ENCODE measurements around the gene PACC1. TPM values are rescaled to one million over a fixed set of nuclear protein-coding genes. Genes with fewer than 3 reads are reported as not detected.

The PACC1 gene
- total and polyA plus RNA-seq, 8 donors: 1.7 to 3.4 (median 3.2) TPM

DNA sequence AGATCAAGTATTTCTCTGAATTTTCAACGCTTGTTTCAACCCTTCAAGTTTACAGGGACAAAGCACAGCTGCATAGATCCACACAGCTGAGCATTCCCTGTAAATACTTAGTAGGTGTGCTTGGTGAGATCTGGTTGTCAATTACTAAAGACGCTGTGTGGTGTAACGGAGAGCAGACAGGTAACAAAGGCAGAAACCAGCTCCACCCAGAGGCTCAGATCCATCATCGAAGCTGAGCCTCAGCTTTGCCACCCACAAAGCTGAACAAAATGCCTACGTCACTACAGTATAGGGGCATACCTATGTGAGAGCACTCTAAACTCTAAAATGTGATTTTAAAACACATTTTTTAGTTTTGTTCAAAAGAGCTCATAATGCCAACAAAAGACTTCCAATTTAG, 38.7 kb downstream of the PACC1 start:
- Histone ChIP-seq H3K27me3 (no peaks in the 10 kb centered on the region), H3K4me1 (no peaks in the 10 kb centered on the region), H3K4me3 (no peak overlapping the region), H3K9me3 (no peaks in the 10 kb centered on the region), H3K27ac (no peak overlapping the region), H3K36me3 (no peaks in the 10 kb centered on the region)
- WGBS, 2 donors: 76 to 86% methylated on average over 5 of the region's 5 CpGs
- ATAC-seq (no peak), FAIRE-seq (no peak), DNase-seq (no peak)
- TF ChIP-seq, protein P1, sequence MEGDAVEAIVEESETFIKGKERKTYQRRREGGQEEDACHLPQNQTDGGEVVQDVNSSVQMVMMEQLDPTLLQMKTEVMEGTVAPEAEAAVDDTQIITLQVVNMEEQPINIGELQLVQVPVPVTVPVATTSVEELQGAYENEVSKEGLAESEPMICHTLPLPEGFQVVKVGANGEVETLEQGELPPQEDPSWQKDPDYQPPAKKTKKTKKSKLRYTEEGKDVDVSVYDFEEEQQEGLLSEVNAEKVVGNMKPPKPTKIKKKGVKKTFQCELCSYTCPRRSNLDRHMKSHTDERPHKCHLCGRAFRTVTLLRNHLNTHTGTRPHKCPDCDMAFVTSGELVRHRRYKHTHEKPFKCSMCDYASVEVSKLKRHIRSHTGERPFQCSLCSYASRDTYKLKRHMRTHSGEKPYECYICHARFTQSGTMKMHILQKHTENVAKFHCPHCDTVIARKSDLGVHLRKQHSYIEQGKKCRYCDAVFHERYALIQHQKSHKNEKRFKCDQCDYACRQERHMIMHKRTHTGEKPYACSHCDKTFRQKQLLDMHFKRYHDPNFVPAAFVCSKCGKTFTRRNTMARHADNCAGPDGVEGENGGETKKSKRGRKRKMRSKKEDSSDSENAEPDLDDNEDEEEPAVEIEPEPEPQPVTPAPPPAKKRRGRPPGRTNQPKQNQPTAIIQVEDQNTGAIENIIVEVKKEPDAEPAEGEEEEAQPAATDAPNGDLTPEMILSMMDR (IDR thresholded peaks at IDR 0.05): no peak
- intact Hi-C loops (cut with DNase I): no loop called here

- H3K27me3 ChIP-seq: no peaks in the 10 kb centered on the region
- TF ChIP-seq, protein P1 (IDR thresholded peaks at IDR 0.05): peak; percentile 63 to 83 (median 72)
- H3K27ac ChIP-seq: no peak overlapping the region
- FAIRE-seq (no peak), DNase-seq (peak in 3 of 6 donors; percentile 31 to 63 (median 35)), ATAC-seq (peak; percentile 78 to 98 (median 96))
- no peaks in the 10 kb centered on the region for H3K36me3 ChIP-seq
- H3K4me1 ChIP-seq: no peaks in the 10 kb centered on the region
- WGBS, 2 donors: 50 to 68% methylated on average over 3 of the region's 3 CpGs
- no peaks in the 10 kb centered on the region for H3K9me3 ChIP-seq
- no peak overlapping the region for H3K4me3 ChIP-seq
- intact Hi-C loops (cut with DNase I): loop anchor here in 2 of 3 donors (5.0 to 10.0 kb wide), 2 partner anchors 301 to 303 kb away; no protein-coding TSS in a partner anchor
Measured at GRCh38 chr1:212368073-212368484, 46.6 kb downstream of the PACC1 start.

DNA sequence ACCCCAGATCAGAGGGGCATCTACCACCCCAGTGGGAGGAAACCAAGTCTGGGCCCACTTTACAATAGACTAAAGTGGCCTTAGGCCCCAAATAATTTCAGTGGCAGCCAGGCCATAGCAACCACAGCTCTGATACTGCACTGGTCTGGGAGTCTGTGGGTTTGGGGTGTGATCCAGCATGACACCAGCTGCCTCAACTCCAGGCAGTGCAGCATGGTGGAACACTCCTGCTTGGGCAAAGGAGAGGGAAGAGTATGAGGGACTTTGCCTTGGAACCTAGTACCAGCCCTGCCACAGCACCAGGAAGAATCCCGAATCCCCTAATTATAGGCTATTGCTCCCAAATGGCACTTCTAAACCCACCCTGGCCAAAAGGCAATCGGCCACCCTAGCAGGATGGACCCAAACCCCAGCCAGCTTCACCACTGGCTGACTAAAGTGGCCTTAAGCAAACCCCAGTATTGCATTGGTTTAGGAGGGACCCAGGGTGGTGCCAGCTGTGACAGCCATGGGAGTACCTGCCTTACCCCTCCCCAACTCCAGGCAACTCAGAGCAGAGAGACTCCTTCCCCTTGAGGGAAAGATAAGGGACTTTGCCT, 47.1 kb downstream of the PACC1 start:
- 58 to 77% methylated on average over 2 of the region's 2 CpGs for WGBS, 2 donors

GRCh38 chr1:212366901-212367300, 47.8 kb downstream of the PACC1 start:
- FAIRE-seq: no peak
- DNase-seq: no peak
- Histone ChIP-seq H3K27ac (no peak overlapping the region), H3K4me3 (no peak overlapping the region), H3K36me3 (no peaks in the 10 kb centered on the region), H3K9me3 (no peaks in the 10 kb centered on the region), H3K27me3 (no peaks in the 10 kb centered on the region), H3K4me1 (no peaks in the 10 kb centered on the region)
- intact Hi-C loops (cut with DNase I): loop anchor here in 2 of 3 donors (5.0 to 10.0 kb wide), 2 partner anchors 300 to 302 kb away; no protein-coding TSS in a partner anchor
- peak in 2 of 4 donors; percentile 13 to 24 for ATAC-seq
- TF ChIP-seq, protein P1 (IDR thresholded peaks at IDR 0.05): no peak
- WGBS, 2 donors: 62 to 69% methylated on average over 5 of the region's 5 CpGs

More for the DNA sequence above, 47.1 kb downstream of the PACC1 start:
- intact Hi-C loops (cut with DNase I): loop anchor here in 2 of 3 donors (5.0 to 10.0 kb wide), 2 partner anchors 300 to 303 kb away; no protein-coding TSS in a partner anchor
- Histone ChIP-seq H3K27ac (no peak overlapping the region), H3K4me3 (no peak overlapping the region), H3K9me3 (no peaks in the 10 kb centered on the region), H3K4me1 (no peaks in the 10 kb centered on the region), H3K27me3 (no peaks in the 10 kb centered on the region), H3K36me3 (no peaks in the 10 kb centered on the region)
- no peak for FAIRE-seq
- TF ChIP-seq, protein P1 (IDR thresholded peaks at IDR 0.05): no peak
- peak; percentile 24 to 32 (median 28) for ATAC-seq
- no peak for DNase-seq

DNA sequence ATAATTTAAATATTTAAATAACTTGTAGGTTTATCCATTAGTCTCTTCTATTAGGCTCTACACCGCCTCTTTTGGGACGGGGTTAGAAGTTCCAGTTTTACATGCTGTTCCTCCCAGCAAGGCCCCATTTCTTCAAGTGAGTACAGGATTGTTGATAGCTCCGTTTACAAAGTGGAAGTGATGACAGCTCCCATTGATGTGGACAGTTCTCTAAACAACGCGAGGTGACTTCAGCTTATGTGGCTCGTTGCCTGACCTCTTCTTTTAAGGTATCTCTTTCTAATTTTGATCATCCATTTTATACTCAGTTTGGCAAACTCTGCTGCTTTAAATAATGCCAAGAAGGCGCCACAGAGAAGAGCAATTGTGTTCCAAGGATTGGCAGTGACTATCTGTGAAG, 49.7 kb downstream of the PACC1 start:
- Histone ChIP-seq H3K4me3 (no peak overlapping the region), H3K27ac (no peak overlapping the region), H3K27me3 (no peaks in the 10 kb centered on the region), H3K4me1 (no peaks in the 10 kb centered on the region), H3K36me3 (peaks cover 0 to 6% (median 6%) of the 10 kb centered on the region in 3 donors), H3K9me3 (no peaks in the 10 kb centered on the region)
- ATAC-seq (no peak), FAIRE-seq (no peak), DNase-seq (no peak)
- TF ChIP-seq, protein P1 (IDR thresholded peaks at IDR 0.05): no peak
- 75 to 76% methylated on average over 7 of the region's 7 CpGs for WGBS, 2 donors
- intact Hi-C loops (cut with DNase I): loop anchor here in 2 of 3 donors (5.0 to 10.0 kb wide), 2 partner anchors 298 to 300 kb away; no protein-coding TSS in a partner anchor
